CD4-positive, CD25-positive, alpha-beta regulatory T cell (primary cell): ENCODE results near the gene TOM1L2. TPM values are rescaled to one million over a fixed set of nuclear protein-coding genes. Genes with fewer than 3 reads are reported as not detected.
"Not testable (repeated sequence)": the region's sequence is repeated elsewhere in the genome, so short reads cannot be mapped to it uniquely, and the experiment has no call there.

ENCODE experiments used
- ATAC-seq, 2 donors: fragments of 150-1000 bp; cut with Tn5 transposase; one replicate each; pipeline ENCODE4 v1.10.0; 2021; ENCODE audit warnings: low read depth in 2 of 2, moderate number of reproducible peaks in 2 of 2, moderate library complexity in 1 of 2
- DNase-seq, 3 donors: peaks; one replicate each; pipeline versions ENCODE4 v3.0.0 to v3.0.0-alpha.2; 2012 to 2022; ENCODE audit warnings: mixed read lengths in 1 of 3
- H3K27ac ChIP-seq: one replicate; pipeline ENCODE4 v1.7.0; 2013; ENCODE audit warnings: mild to moderate bottlenecking, low read length; ENCODE audit not compliant: insufficient read depth, poor library complexity, severe bottlenecking
- H3K27me3 ChIP-seq: one replicate; pipeline ENCODE4 v1.7.0; 2013; ENCODE audit warnings: low read length; ENCODE audit not compliant: control insufficient read depth, insufficient read depth
- H3K36me3 ChIP-seq: one replicate; pipeline ENCODE4 v1.7.0; 2013; ENCODE audit warnings: mild to moderate bottlenecking, low read length, moderate library complexity; ENCODE audit not compliant: control insufficient read depth, insufficient read depth
- H3K4me1 ChIP-seq: 2 replicates; pipeline ENCODE4 v1.7.0; 2013; ENCODE audit warnings: mild to moderate bottlenecking, low read length; ENCODE audit not compliant: insufficient read depth, control insufficient read depth, poor library complexity, severe bottlenecking
- H3K4me3 ChIP-seq: one replicate; pipeline ENCODE4 v1.7.0; 2013; ENCODE audit warnings: low read depth, mild to moderate bottlenecking, low read length, moderate library complexity
- H3K9me3 ChIP-seq, 2 experiments: 1 replicate in 1 of 2; 2 replicates in 1 of 2; pipeline ENCODE4 v1.7.0; 2013; ENCODE audit warnings: low read length in 2 of 2, mild to moderate bottlenecking in 1 of 2, moderate library complexity in 1 of 2; ENCODE audit not compliant: control insufficient read depth in 2 of 2
- H3K27ac Mint-ChIP-seq, 3 donors: one replicate each; pipeline ENCODE4 v1.8.0; 2020 to 2022; ENCODE audit warnings: mild to moderate bottlenecking in 3 of 3, mixed read lengths in 3 of 3, moderate library complexity in 2 of 3
- H3K27me3 Mint-ChIP-seq: one replicate; pipeline ENCODE4 v1.8.0; 2022; ENCODE audit warnings: mild to moderate bottlenecking, mixed read lengths
- H3K36me3 Mint-ChIP-seq: one replicate; pipeline ENCODE4 v1.8.0; 2020; ENCODE audit warnings: mixed read lengths
- H3K4me1 Mint-ChIP-seq, 4 donors: one replicate each; pipeline ENCODE4 v1.8.0; 2020 to 2022; ENCODE audit warnings: mixed read lengths in 4 of 4, mild to moderate bottlenecking in 1 of 4
- H3K4me3 Mint-ChIP-seq, 4 donors: one replicate each; pipeline ENCODE4 v1.8.0; 2020 to 2022; ENCODE audit warnings: mild to moderate bottlenecking in 4 of 4, mixed read lengths in 4 of 4, moderate library complexity in 3 of 4
- H3K9me3 Mint-ChIP-seq, 7 donors: one replicate each; pipeline ENCODE4 v1.8.0; 2020 to 2022; ENCODE audit warnings: mixed read lengths in 7 of 7, mild to moderate bottlenecking in 3 of 7, moderate library complexity in 2 of 7
- polyA plus RNA-seq, 4 donors: library from polyadenylated mRNA; unstranded; fragments of 300-500 nt; fragmentation: Illumina TruSeq; gene quantifications; one replicate each; pipeline ENCODE4 v1.2.3, GENCODE V29; 2021
- total RNA-seq: library from RNA; stranded (reverse); gene quantifications from one replicate; pipeline ENCODE4 v1.2.3, GENCODE V29; 2022

Gene TOM1L2
- total and polyA plus RNA-seq, 5 donors from 2014 or later, result 4.0 to 50.8 (median 6.7) TPM

DNA sequence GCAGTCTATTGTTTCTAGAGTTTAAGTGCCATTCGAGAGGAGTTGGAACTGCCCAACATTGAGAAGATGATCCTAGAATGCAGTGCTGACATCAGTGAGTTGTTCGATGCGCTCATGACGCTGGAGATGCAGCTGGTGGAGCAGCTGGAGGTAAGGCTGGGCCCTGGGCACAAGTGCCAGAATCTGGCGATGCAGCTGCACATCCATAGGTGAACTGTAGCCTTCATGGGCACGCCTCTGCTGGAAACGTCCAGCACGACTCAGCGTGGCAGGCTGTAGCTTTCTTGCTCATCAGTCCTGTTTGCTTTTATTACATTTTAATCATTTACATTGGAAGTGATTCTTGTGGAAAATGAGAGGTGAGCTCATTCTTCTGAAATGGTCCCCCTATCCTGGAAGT lies 32.1 kb upstream of the TOM1L2 start:
- no peak overlapping the region for H3K27ac ChIP-seq
- H3K9me3 Mint-ChIP-seq, result no peaks in the 10 kb centered on the region
- DNase-seq, result no peak
- no peaks in the 10 kb centered on the region for H3K27me3 ChIP-seq
- no peak overlapping the region for H3K27ac Mint-ChIP-seq
- peaks cover 0 to 2% (median 0%) of the 10 kb centered on the region in 4 donors for H3K4me1 Mint-ChIP-seq
- no peak overlapping the region for H3K4me3 Mint-ChIP-seq
- no peaks in the 10 kb centered on the region for H3K9me3 ChIP-seq
- no peak for ATAC-seq
- H3K4me1 ChIP-seq, result no peaks in the 10 kb centered on the region
- no peak overlapping the region for H3K4me3 ChIP-seq
- no peaks in the 10 kb centered on the region for H3K36me3 ChIP-seq
- no peaks in the 10 kb centered on the region for H3K27me3 Mint-ChIP-seq
- H3K36me3 Mint-ChIP-seq, result peaks cover 16% of the 10 kb centered on the region

- H3K27ac ChIP-seq, result no peak overlapping the region
- ATAC-seq, result no peak
- Mint-ChIP-seq H3K4me1 (peaks cover 0 to 2% (median 0%) of the 10 kb centered on the region in 4 donors), H3K36me3 (peaks cover 9% of the 10 kb centered on the region), H3K27ac (no peak overlapping the region), H3K9me3 (no peaks in the 10 kb centered on the region), H3K4me3 (no peak overlapping the region), H3K27me3 (no peaks in the 10 kb centered on the region)
- H3K4me1 ChIP-seq, result no peaks in the 10 kb centered on the region
- H3K9me3 ChIP-seq, result no peaks in the 10 kb centered on the region
- H3K4me3 ChIP-seq, result no peak overlapping the region
- H3K36me3 ChIP-seq, result no peaks in the 10 kb centered on the region
- no peak for DNase-seq
- no peaks in the 10 kb centered on the region for H3K27me3 ChIP-seq
Observed at GRCh38 chr17:18002171-18002570, 30.0 kb upstream of the TOM1L2 start.

- Histone ChIP-seq H3K9me3 (no peaks in the 10 kb centered on the region), H3K27ac (no peak overlapping the region), H3K4me1 (no peaks in the 10 kb centered on the region), H3K36me3 (no peaks in the 10 kb centered on the region), H3K4me3 (no peak overlapping the region), H3K27me3 (no peaks in the 10 kb centered on the region)
- ATAC-seq (no peak), DNase-seq (no peak)
- H3K4me3 Mint-ChIP-seq, result no peak overlapping the region
- H3K4me1 Mint-ChIP-seq, result no peaks in the 10 kb centered on the region
- no peaks in the 10 kb centered on the region for H3K27me3 Mint-ChIP-seq
- no peaks in the 10 kb centered on the region for H3K9me3 Mint-ChIP-seq
- H3K27ac Mint-ChIP-seq, result no peak overlapping the region
- no peaks in the 10 kb centered on the region for H3K36me3 Mint-ChIP-seq
Observed at GRCh38 chr17:18000030-18000408, 27.8 kb upstream of the TOM1L2 start.

DNA sequence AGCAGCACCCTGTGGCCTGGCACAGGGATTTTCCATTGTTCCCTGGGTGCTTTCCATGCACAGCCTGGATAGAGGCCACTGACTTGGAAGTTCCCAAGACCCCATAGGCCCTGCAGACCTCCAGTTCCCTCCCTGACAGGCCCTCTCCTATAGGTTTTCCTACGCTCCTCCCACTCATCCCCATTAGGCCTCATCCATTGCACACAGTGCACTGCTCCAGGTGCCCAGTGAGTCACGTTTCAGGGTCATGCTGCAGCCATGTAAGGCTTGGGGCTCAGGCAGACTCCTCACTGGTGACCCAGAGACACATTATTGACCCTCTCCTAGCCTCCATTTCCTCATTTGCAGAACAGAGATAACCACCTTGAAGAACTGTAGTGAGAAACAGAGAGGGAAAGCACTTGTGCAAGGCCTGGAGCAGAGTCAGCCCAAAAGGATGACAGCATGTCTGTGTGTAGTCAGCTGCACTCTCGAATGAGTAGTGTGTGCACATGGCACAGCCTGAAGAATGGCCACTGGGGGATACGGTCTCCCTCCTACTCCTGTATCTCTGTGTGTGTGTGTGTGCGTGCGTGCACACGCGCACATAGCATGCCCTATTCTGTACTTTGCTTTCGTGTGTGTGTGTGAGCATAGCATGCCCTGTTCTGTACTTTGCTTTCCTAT lies 27.3 kb upstream of the TOM1L2 start:
- Histone ChIP-seq H3K9me3 (no peaks in the 10 kb centered on the region), H3K36me3 (no peaks in the 10 kb centered on the region), H3K27ac (no peak overlapping the region), H3K4me3 (no peak overlapping the region), H3K27me3 (no peaks in the 10 kb centered on the region), H3K4me1 (no peaks in the 10 kb centered on the region)
- Mint-ChIP-seq H3K27me3 (no peaks in the 10 kb centered on the region), H3K27ac (no peak overlapping the region), H3K4me3 (no peak overlapping the region), H3K4me1 (no peaks in the 10 kb centered on the region), H3K9me3 (no peaks in the 10 kb centered on the region), H3K36me3 (no peaks in the 10 kb centered on the region)
- DNase-seq (no peak), ATAC-seq (no peak)

GRCh38 chr17:17998934-17999333 lies 26.7 kb upstream of the TOM1L2 start:
- Histone ChIP-seq H3K4me1 (no peaks in the 10 kb centered on the region), H3K9me3 (no peaks in the 10 kb centered on the region), H3K4me3 (no peak overlapping the region), H3K27ac (no peak overlapping the region), H3K27me3 (no peaks in the 10 kb centered on the region), H3K36me3 (no peaks in the 10 kb centered on the region)
- ATAC-seq, result no peak
- Mint-ChIP-seq H3K27ac (no peak overlapping the region), H3K36me3 (no peaks in the 10 kb centered on the region), H3K9me3 (no peaks in the 10 kb centered on the region), H3K4me1 (no peaks in the 10 kb centered on the region), H3K27me3 (no peaks in the 10 kb centered on the region), H3K4me3 (no peak overlapping the region)
- DNase-seq, result no peak

- not testable (repeated sequence) for H3K27me3 Mint-ChIP-seq, H3K4me1 ChIP-seq, H3K36me3 Mint-ChIP-seq, H3K9me3 ChIP-seq, H3K4me3 Mint-ChIP-seq, H3K27me3 ChIP-seq, H3K36me3 ChIP-seq, DNase-seq, H3K9me3 Mint-ChIP-seq, H3K4me3 ChIP-seq, H3K27ac ChIP-seq, ATAC-seq, H3K4me1 Mint-ChIP-seq
- peak overlapping the region in 1 of 3 donors; percentile 49 for H3K27ac Mint-ChIP-seq
Observed at GRCh38 chr17:17995887-17996286, 23.7 kb upstream of the TOM1L2 start.

- Mint-ChIP-seq H3K27me3 (no peaks in the 10 kb centered on the region), H3K9me3 (no peaks in the 10 kb centered on the region), H3K4me1 (no peaks in the 10 kb centered on the region), H3K36me3 (no peaks in the 10 kb centered on the region), H3K27ac (peak overlapping the region in 1 of 3 donors; percentile 39), H3K4me3 (no peak overlapping the region)
- no peaks in the 10 kb centered on the region for H3K9me3 ChIP-seq
- no peaks in the 10 kb centered on the region for H3K27me3 ChIP-seq
- H3K4me1 ChIP-seq, result no peaks in the 10 kb centered on the region
- H3K27ac ChIP-seq, result no peak overlapping the region
- H3K4me3 ChIP-seq, result no peak overlapping the region
- peak in 1 of 3 donors; percentile 29 for DNase-seq
- no peaks in the 10 kb centered on the region for H3K36me3 ChIP-seq
- ATAC-seq, result peak in 1 of 2 donors; percentile 30
Observed at GRCh38 chr17:17994271-17995069, 22.3 kb upstream of the TOM1L2 start.

- no peaks in the 10 kb centered on the region for H3K27me3 ChIP-seq
- Mint-ChIP-seq H3K27me3 (no peaks in the 10 kb centered on the region), H3K9me3 (no peaks in the 10 kb centered on the region), H3K4me1 (no peaks in the 10 kb centered on the region), H3K4me3 (no peak overlapping the region), H3K36me3 (no peaks in the 10 kb centered on the region), H3K27ac (no peak overlapping the region)
- H3K9me3 ChIP-seq, result no peaks in the 10 kb centered on the region
- H3K4me1 ChIP-seq, result no peaks in the 10 kb centered on the region
- no peak overlapping the region for H3K27ac ChIP-seq
- no peak overlapping the region for H3K4me3 ChIP-seq
- no peak for DNase-seq
- no peaks in the 10 kb centered on the region for H3K36me3 ChIP-seq
- ATAC-seq, result no peak
Observed at GRCh38 chr17:17993852-17994251, 21.7 kb upstream of the TOM1L2 start.
